Ovary (tissue), 9 donors: ENCODE data around the gene GRM8. TPM values are rescaled to one million over a fixed set of nuclear protein-coding genes. Genes with fewer than 3 reads are reported as not detected.

Source experiments
- DNase-seq, 5 donors: peaks; one replicate each; pipeline ENCODE4 v3.0.0-alpha.2; 2019 to 2020
- H3K27ac ChIP-seq, 2 donors: fragments of 200-600 bp; one replicate each; pipeline versions ENCODE4 v1.5.1 to v1.8.0; 2019 to 2022
- H3K27me3 ChIP-seq: fragments of 200-600 bp; one replicate; pipeline ENCODE4 v1.8.0; 2022
- H3K36me3 ChIP-seq: fragments of 200-600 bp; sonication (generic); one replicate; pipeline ENCODE4 v1.5.1; 2019
- H3K4me1 ChIP-seq: one replicate; pipeline ENCODE4 v1.8.1; 2013; ENCODE audit warnings: mild to moderate bottlenecking, moderate library complexity; ENCODE audit not compliant: insufficient read depth
- H3K4me3 ChIP-seq: fragments of 200-600 bp; sonication (generic); one replicate; pipeline ENCODE4 v1.5.1; 2017
- H3K9me3 ChIP-seq, 2 donors: fragments of 200-600 bp in 1 of 2; sonication (generic) in 1 of 2; one replicate each; pipeline versions ENCODE4 v1.5.1 to v1.8.1; 2013 to 2019; ENCODE audit warnings: mild to moderate bottlenecking in 1 of 2, moderate library complexity in 1 of 2
- CTCF ChIP-seq, 3 donors: fragments of 450-650 bp in 2 of 3; fragments of 200-600 bp in 1 of 3; IDR thresholded peaks; one replicate each; pipeline versions ENCODE4 v1.5.1 to v1.8.0; 2016 to 2022; ENCODE audit warnings: antibody characterized with exemption in 3 of 3, mild to moderate bottlenecking in 1 of 3
- EP300 ChIP-seq: sonication (generic); formaldehyde crosslinking; IDR thresholded peaks from one replicate; pipeline ENCODE4 v1.6.1; 2017; ENCODE audit warnings: antibody characterized with exemption
- POLR2A ChIP-seq: fragments of 450-650 bp; IDR thresholded peaks from one replicate; pipeline ENCODE4 v1.6.1; 2017; ENCODE audit warnings: antibody characterized with exemption, mild to moderate bottlenecking, moderate library complexity
- WGBS, 3 donors: extraction: QIAGEN DNeasy Blood & Tissue Kit in 1 of 3; methylation state at CpG; one replicate each; pipeline versions ENCODE4 v1.1.5 to v1.1.7; 2013 to 2017; 5-methylcytosine and 5-hydroxymethylcytosine counted together
- intact Hi-C, 4 donors: fragments of 100-400 bp; cut with DNase I; formaldehyde crosslinking; loops; one replicate each; pipeline versions ENCODE4 v1.11.0 to v1.15.1; 2022 to 2023
- polyA plus RNA-seq, 2 donors: library from polyadenylated mRNA; stranded (reverse); fragments of 200-250 nt in 1 of 2; fragments of 350-450 nt in 1 of 2; fragmentation: Illumina TruSeq in 1 of 2; extraction: RNeasy Lipid Tissue Mini Kit (QIAGEN cat#74804) in 1 of 2; gene quantifications; one replicate each; pipeline ENCODE4 v1.2.3, GENCODE V29; 2013 to 2014
- total RNA-seq, 7 donors: library from RNA; depleted of rRNA in 2 of 7; stranded (reverse); fragments of >200 nt in 2 of 7; fragmentation: NEBNext Ultra II Directional in 3 of 7; extraction: Animal tissue kit (Norgen Biotek cat#: 25700) in 3 of 7; gene quantifications; one replicate each; pipeline versions ENCODE4 v1.1.0 to v1.2.4, GENCODE V29; 2016 to 2023
- donor health status: DM: no; HTN: no; CAD: no; lungs with moderate emphysema.
- donor health status: DM: no; HTN: no; CAD: no.
- donor health status: Bipolar disorder and iron deficiency.
- donor health status: DM: yes; HTN: yes; CAD: no.
- donor health status: DM: no; HTN: no; CAD: no.
- donor health status: DM: yes; HTN: yes; CAD: no.

GRM8 gene
- total and polyA plus RNA-seq, 9 donors = 0.38 to 4.0 (median 1.0) TPM; not detected in 1

DNA sequence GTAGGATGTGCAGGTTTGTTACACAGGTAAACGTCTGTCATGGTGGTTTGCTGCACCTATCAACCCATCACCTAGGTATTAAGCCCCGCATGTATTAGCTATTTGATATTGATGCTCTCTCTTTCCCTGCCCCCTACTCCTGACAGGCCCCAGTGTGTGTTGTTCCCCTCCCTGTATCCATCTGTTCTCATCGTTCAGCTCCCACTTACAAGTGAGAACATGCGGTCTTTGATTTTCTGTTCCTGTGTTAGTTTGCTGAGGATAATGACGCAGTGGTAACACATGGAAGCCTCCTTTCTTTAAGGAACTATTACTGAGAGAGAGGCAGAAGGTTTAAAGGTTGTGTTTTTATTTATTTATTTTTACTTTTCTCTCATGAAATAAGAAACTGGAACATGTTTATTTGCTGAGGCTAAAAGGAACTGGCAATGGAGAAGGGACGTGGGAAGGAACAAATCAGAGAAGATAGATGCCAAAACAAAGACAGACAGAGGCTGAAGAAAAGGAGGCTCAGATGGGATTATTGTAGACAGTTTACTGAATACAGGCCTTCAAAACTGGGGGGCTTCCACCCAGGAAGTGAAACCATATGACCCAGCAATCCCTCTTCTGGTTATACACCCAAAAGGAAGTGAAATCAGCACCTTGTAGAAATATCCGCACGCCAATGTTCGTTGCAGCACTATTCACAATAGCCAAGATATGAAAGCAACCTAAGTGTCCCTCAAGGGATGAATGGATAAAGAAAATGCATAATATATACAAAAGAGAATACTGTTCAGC lies 556.3 kb downstream of the GRM8 start:
- no peak for TF ChIP-seq POLR2A
- TF ChIP-seq CTCF (IDR thresholded peaks at IDR 0.05) = no peak
- no peak for TF ChIP-seq EP300

DNA sequence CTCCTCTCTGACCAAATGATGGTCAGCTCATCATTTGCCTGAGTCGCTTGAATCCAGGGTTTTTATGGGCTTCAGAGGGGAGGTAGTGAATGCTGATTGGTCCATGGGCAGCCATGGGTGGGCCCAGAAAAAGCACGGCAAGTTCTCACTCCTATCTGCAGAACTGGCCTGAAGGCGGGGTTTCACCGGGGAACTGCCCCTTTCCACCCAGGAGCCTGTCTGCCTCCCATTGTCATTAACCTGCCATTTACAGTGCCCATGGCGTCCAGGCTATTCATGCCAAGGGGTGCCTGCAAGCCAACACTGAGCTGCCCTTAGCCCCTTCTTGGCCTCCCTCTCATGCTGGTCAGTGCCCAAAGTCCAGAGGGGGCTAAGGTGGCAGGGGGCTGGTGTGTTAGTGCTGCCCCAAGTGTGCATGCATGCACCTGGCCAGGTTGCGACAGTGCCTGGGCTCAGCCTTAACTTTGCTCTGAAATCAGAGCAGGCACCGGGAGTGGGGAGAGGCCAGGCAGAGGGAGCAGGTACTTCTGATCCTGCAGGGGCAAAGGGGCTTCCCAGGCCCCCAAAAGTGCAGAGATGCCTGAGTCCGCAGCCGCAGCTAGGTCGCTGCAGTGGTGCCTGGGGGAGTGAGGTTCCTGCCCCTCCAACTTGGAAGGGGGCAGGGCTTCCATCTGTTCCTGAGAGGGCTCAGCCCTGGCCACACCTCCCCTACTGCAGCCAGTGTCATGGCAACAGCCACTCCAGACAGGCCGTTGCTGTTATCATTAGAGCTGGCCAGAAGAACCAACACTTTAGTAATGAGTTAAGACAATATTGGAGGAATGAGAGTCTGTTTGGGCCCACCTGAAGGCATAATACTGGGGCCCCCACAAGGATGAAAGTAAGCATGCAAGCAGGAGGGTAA lies 561.6 kb downstream of the GRM8 start:
- 87 to 90% (median 88%) methylated on average over 11 of the region's 11 CpGs for WGBS, 3 donors

More for the DNA sequence above, 556.3 kb downstream of the GRM8 start:
- H3K36me3 ChIP-seq = no peaks in the 10 kb centered on the region
- 84 to 86% (median 85%) methylated on average over 9 of the region's 9 CpGs for WGBS, 3 donors
- no peaks in the 10 kb centered on the region for H3K9me3 ChIP-seq
- no peak for DNase-seq
- H3K4me1 ChIP-seq = no peaks in the 10 kb centered on the region
- no peak overlapping the region for H3K4me3 ChIP-seq
- intact Hi-C loops = no loop called here
- H3K27ac ChIP-seq = no peak overlapping the region
- H3K27me3 ChIP-seq = no peaks in the 10 kb centered on the region

DNA sequence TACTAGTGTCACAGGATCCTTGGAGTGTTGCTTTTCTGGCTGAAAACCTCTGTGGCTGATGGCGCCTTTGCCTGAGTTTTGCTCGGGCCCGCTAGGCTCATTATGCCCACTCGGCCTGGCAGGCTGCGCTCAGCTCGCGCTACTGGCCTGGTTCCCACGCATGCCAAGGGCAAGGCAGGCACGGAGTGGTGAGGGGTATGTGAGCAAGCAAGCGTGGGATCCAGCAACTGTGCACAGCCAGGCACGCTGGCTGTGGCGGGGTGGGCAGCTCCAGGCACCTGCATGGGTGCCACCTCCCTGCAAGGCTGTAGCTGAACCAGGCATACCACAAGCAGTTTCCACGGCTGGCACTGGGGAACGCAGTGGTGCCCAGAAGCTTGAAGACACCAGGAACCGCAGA lies 562.6 kb downstream of the GRM8 start:
- no peaks in the 10 kb centered on the region for H3K9me3 ChIP-seq
- TF ChIP-seq POLR2A = no peak
- TF ChIP-seq EP300 = no peak
- TF ChIP-seq CTCF (IDR thresholded peaks at IDR 0.05) = no peak
- no peaks in the 10 kb centered on the region for H3K27me3 ChIP-seq
- no peaks in the 10 kb centered on the region for H3K4me1 ChIP-seq
- H3K4me3 ChIP-seq = no peak overlapping the region
- DNase-seq = no peak
- no peaks in the 10 kb centered on the region for H3K36me3 ChIP-seq
- WGBS, 3 donors = 95 to 97% (median 95%) methylated on average over 15 of the region's 15 CpGs
- intact Hi-C loops = no loop called here
- H3K27ac ChIP-seq = no peak overlapping the region

More for the DNA sequence above, 561.6 kb downstream of the GRM8 start:
- intact Hi-C loops = no loop called here
- Histone ChIP-seq H3K27ac (no peak overlapping the region), H3K27me3 (no peaks in the 10 kb centered on the region), H3K4me3 (no peak overlapping the region), H3K4me1 (no peaks in the 10 kb centered on the region), H3K9me3 (no peaks in the 10 kb centered on the region), H3K36me3 (no peaks in the 10 kb centered on the region)
- TF ChIP-seq EP300 = no peak
- TF ChIP-seq CTCF (IDR thresholded peaks at IDR 0.05) = no peak
- no peak for TF ChIP-seq POLR2A
- DNase-seq = no peak

DNA sequence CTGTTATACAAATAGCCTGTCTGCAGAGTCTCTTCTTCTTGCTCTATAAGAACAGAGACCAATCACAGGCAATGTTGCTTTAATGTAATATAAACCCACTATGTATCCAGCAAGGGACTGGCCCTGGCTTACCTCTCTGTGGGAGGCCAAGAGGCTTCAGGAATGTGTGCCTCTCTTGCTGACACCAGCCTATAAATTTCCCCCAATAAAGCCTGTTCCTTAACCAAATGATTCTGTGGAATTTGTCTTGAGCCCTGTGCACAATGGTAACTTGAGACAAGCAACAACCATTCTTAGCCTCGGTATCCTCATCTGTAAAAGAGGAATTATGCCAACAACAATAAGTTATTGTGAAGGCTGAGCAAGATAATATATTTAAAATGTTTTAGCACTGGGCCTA lies 563.7 kb downstream of the GRM8 start:
- WGBS, 3 donors = 5 to 18% (median 14%) methylated on average over 1 of the region's 1 CpG
- no peaks in the 10 kb centered on the region for H3K4me1 ChIP-seq
- no peaks in the 10 kb centered on the region for H3K9me3 ChIP-seq
- intact Hi-C loops = no loop called here
- H3K4me3 ChIP-seq = no peak overlapping the region
- no peaks in the 10 kb centered on the region for H3K27me3 ChIP-seq
- no peak for TF ChIP-seq EP300
- TF ChIP-seq CTCF (IDR thresholded peaks at IDR 0.05) = no peak
- no peak for TF ChIP-seq POLR2A
- H3K36me3 ChIP-seq = no peaks in the 10 kb centered on the region
- DNase-seq = no peak
- H3K27ac ChIP-seq = no peak overlapping the region
